ENCODE measurements around the gene NUP62.

The NUP62 gene

DNA sequence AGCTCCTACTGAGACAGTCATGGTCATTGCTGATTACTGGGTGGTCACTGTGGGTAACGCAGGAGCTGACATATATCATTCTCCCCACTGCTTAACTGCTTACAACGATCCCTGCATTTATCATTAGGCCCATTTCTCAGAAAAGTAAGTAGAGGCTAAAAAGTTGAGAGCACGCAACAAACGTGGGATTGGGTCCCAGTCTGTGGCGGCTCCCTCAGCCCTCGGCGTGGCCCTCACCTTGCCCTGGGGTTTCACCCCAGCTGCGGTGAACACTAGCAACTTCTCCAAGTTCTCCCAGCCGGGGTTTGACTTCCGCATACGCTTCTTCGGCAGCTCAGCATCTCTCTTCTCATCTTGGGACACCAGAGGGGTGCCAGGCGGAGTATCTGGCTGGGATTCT is 64.4 kb downstream of the NUP62 start:
- no peak for DNase-seq

GRCh38 chr19:49863935-49864320 is 65.4 kb downstream of the NUP62 start:
- no peak for DNase-seq

DNA sequence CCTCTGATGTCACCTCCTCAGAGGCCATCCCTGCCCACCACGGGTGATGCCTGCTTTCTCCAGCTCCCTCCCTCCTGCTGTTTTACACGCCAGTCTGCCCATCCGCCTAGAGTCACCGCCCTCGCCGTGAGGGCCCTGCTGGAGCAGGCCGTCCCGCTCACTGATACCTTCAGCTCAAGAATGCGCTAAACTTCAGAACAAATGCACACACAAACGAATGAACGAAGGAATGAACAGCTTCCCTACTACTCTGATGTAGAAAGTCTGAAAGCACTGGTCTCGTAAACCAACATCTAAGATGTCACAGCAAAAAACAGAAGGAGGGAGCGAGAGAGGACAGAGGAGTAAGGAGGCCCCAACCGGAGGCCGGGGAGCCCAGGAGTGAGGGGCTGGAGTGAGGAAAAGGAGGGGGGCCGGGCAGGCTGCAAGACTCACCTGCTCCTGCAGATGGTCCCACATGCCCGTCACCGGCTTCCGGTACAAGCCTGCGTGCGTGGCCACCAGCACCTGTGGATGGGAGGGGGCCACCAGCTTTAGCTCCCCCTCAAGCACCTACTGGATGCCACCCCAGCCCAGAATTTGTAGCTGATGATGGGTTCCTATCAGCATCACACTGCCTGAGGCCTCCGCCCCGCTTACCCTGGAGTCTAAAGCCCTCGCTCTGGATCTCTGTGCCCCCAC is 65.9 kb downstream of the NUP62 start:
- DNase-seq: no peak

GRCh38 chr19:49862391-49863253 is 66.7 kb downstream of the NUP62 start:
- DNase-seq: no peak

- no peak for DNase-seq
Measured at GRCh38 chr19:49861541-49862378, 67.5 kb downstream of the NUP62 start.

- DNase-seq: no peak
Measured at GRCh38 chr19:49861107-49861506, 68.2 kb downstream of the NUP62 start.

DNA sequence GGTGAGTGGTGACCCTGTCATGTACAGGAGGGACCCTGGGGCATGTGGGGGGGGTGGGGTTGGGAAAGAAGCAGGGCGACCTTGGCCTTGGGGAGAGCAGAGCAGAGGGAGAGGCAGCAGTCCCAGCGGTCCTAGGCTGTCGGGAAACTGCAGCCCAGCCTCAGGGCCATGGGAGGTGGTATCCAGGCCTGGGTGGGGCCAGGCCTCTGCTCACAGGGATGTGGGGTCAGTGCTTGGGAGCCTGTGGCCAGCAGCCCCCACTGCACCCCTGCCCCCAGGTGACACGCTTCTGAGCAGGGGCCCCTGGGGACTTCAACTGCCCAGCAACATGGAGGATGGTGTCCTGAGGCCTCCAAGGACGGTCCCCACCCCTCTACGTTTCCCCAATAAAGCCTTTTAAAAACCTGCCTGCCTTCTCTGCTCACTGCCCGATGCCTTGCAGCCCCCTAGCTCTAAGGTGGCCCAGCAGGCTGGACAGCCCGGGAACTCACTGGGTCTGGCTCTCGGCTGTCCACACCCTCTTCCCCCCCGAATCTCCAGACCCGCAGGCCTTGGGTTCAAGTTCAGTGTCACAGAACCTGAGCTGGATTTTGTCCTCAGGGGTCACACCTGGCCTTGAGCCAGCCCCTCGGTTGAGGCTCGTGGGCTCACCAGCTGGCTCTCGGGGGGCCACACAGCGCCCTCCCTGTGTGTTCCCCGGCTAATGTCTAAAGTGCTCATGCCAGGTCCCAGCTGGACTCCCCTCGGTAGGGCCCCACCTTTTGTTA is 68.8 kb downstream of the NUP62 start:
- no peak for DNase-seq

DNA sequence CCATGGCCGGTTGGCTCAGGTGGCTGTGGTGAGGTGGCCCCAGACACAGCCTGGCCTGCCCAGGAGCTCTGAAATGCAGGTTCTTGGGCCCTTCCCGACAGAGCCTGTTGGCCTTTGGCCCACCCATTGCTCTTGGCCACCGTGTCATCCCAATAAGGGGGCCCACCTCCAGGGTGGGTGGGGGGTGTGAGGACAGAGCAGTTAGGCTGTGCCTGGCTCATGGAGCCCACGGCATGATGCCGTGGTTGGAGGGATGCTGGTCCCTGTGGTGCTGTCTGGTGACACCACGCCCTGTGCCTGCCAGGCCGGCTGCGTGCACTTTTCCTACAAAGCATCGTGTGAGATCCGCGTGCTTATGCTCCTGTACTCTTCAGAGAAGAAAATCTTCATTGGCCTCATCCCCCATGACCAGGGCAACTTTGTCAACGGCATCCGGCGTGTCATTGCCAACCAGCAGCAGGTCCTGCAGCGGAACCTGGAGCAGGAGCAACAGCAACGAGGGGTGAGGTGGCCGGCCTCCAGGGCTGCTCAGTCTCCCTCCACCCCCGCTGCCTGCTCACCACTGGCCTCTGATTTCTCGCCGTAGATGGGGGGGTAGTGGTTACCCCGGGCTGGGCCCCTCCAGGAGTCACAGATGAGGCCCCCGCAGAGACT is 69.5 kb downstream of the NUP62 start:
- no peak for DNase-seq

DNA sequence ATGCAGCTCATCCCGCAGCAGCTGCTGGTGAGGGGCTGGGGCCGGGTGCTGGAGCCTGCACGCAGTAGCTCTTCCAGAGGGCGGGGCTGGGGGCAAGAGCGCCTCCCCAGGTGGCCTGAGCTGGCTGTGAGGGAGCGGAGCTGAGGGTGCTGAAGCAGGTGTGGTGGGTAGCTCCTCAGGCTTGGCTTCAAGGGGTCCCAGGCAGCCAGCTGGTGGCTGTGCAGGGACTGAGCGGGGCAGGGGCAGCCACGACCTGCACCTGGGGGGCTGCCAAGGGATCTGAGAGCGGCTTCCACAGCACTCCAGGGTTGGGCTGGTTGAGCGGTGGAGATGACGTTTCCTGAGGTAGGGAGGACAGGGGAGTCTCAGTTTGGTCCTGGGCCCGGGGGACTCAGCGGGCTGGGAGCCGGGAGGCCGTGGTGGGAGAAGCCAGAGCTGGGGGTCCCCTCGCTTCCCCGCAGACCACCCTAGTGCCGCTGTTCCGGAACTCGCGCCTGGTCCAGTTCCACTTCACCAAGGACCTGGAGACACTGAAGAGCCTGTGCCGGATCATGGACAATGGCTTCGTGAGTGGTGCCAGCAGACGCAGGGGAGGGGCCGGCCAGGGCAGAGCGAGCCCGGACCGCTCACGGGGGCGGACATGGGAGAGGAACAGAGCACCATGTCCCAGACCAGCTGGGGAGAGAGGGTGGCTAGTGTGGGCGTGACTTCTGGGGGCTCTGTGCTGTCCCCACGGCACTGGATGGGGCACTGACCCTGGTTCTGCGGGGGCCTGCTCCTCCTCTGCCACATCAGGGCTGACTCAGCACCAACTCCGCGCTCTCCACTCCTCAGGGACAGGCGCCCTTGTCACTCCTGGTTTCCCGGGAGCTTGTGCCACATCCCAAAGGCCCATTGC is 71.0 kb downstream of the NUP62 start:
- DNase-seq: no peak

DNA sequence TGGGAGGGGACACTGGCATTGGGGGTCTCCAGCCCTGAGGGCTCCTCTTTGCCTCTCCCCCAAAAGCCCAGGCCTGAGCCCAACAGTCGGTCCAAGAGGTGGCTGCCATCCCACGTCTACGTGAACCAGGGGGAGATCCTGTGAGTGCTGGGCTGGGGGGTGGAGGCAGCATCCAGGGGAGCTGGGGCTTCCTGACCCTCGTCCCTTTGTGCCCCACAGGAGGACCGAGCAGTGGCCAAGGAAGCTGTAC is 71.5 kb downstream of the NUP62 start:
- no peak for DNase-seq

DNA sequence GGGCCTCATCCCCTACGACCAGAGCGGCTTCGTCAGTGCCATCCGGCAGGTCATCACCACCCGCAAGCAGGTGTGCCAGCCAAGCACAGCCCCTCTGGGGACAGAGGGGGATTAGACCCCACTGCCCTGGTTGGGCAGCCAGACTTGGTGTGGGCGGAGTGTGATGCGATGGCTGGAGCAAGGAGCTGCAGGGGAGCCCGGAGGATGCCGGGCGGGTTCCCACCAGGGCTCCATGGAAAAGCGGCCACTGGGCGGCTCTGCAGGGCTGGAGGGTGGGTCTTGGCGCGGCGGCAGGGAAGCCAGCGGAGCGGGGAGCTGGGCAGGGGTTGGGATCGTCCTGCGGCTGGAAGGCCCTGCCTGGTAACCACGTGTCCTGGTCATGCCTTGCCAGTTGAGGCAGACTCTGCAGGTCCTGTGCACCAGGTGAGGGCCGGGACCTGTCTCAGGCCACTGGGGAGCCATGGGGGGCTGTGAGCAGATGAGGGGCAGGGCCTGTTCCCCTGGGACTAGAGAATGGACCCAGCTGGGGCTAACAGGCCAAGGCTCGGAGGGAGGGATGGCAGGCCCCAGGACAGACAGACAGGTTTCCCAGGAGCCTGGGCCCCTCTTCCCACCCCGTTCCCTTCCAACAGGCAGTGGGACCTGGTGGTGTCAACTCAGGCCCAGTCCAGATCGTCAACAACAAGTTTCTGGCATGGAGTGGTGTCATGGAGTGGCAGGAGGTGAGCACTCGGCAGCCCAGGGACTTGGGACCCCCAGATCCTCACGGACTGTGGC is 72.1 kb downstream of the NUP62 start:
- DNase-seq: no peak
